GM19452 (cell line): Measurements from ENCODE around the gene EMILIN3.

ENCODE experiments used
- ATAC-seq: cut with Tn5 transposase; IDR thresholded peaks from one replicate; pipeline ENCODE4 v1.9.1; 2021; ENCODE audit not compliant: unreplicated experiment

EMILIN3 gene

GRCh38 chr20:41366546-41367392 is at the start of gene EMILIN3:
Gene EMILIN3 (minus strand): TSS chr20:41366818. CDS start chr20:41366634, 184 bp downstream.
- no peak for ATAC-seq

GRCh38 chr20:41415191-41415590 is 48.6 kb upstream of the EMILIN3 start:
- ATAC-seq, result no peak

GRCh38 chr20:41413169-41413568 is 46.6 kb upstream of the EMILIN3 start:
- ATAC-seq, result no peak

- no peak for ATAC-seq
Observed at GRCh38 chr20:41412324-41413120, 45.9 kb upstream of the EMILIN3 start.

GRCh38 chr20:41411391-41411847 is 44.8 kb upstream of the EMILIN3 start:
- ATAC-seq, result no peak

- no peak for ATAC-seq
Observed at GRCh38 chr20:41408986-41409385, 42.4 kb upstream of the EMILIN3 start.

- peak; percentile 78 for ATAC-seq
Observed at GRCh38 chr20:41408156-41408794, 41.7 kb upstream of the EMILIN3 start.

- ATAC-seq, result no peak
Observed at GRCh38 chr20:41407607-41408006, 41.0 kb upstream of the EMILIN3 start.

GRCh38 chr20:41406896-41407444 is 40.4 kb upstream of the EMILIN3 start:
- no peak for ATAC-seq

- ATAC-seq, result no peak
Observed at GRCh38 chr20:41406353-41406752, 39.7 kb upstream of the EMILIN3 start.

- ATAC-seq, result no peak
Observed at GRCh38 chr20:41405436-41405835, 38.8 kb upstream of the EMILIN3 start.

GRCh38 chr20:41403604-41404003 is 37.0 kb upstream of the EMILIN3 start:
- ATAC-seq, result no peak

- ATAC-seq, result no peak
Observed at GRCh38 chr20:41398408-41398807, 31.8 kb upstream of the EMILIN3 start.

- ATAC-seq, result no peak
Observed at GRCh38 chr20:41395667-41396664, 29.3 kb upstream of the EMILIN3 start.

- ATAC-seq, result no peak
Observed at GRCh38 chr20:41394931-41395666, 28.5 kb upstream of the EMILIN3 start.

GRCh38 chr20:41394081-41394480 is 27.5 kb upstream of the EMILIN3 start:
- no peak for ATAC-seq

GRCh38 chr20:41393705-41394066 is 27.1 kb upstream of the EMILIN3 start:
- no peak for ATAC-seq

GRCh38 chr20:41392871-41393704 is 26.5 kb upstream of the EMILIN3 start:
- ATAC-seq, result no peak
